GM12875 (cell line): ENCODE results near the gene AFF2.
"Not testable (repeated sequence)": the region's sequence is repeated elsewhere in the genome, so short reads cannot be mapped to it uniquely, and the experiment has no call there.

ENCODE experiments used
- H3K4me3 ChIP-seq: one replicate; pipeline ENCODE4 v1.5.1; 2011; ENCODE audit warnings: low read depth, low read length, control low read depth
- CTCF ChIP-seq: IDR thresholded peaks from 2 replicates; pipeline ENCODE4 v1.5.1; 2011; ENCODE audit warnings: low read depth, mild to moderate bottlenecking, control low read depth, inconsistent platforms, low read length, moderate library complexity, borderline replicate concordance; ENCODE audit not compliant: insufficient read depth

The AFF2 gene

GRCh38 chrX:148659481-148659880 is 159.1 kb downstream of the AFF2 start:
- no peak overlapping the region for H3K4me3 ChIP-seq
- TF ChIP-seq CTCF, result no peak

DNA sequence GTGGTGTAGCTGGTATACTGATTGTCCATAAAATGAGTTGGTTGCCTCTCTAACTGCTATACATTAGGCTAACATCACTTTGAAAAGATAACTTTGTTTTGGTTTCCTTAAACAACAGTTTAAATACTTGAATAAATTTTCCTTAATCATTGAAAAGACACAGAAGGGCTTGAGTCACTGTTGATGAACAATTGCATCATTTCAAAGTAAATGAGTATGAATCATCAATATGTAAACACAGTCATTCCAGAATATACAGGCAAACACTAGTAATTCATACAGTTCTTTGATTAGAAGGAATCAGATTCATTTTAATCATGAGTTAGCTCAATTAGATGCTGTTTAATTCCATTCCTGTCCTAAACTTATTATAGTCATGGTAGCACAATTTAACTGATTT is 160.6 kb downstream of the AFF2 start:
- TF ChIP-seq CTCF, result no peak
- no peak overlapping the region for H3K4me3 ChIP-seq

DNA sequence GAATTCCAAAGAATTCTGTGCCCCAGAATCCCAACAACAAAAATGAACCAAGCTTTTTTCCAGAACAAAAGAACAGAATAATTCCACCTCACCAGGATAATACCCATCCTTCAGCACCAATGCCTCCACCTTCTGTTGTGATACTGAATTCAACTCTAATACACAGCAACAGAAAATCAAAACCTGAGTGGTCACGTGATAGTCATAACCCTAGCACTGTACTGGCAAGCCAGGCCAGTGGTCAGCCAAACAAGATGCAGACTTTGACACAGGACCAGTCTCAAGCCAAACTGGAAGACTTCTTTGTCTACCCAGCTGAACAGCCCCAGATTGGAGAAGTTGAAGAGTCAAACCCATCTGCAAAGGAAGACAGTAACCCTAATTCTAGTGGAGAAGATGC is 161.6 kb downstream of the AFF2 start:
- no peak for TF ChIP-seq CTCF
- no peak overlapping the region for H3K4me3 ChIP-seq

- TF ChIP-seq CTCF, result no peak
- no peak overlapping the region for H3K4me3 ChIP-seq
Observed at GRCh38 chrX:148664171-148664570, 163.8 kb downstream of the AFF2 start.

GRCh38 chrX:148664995-148665394 is 164.6 kb downstream of the AFF2 start:
- H3K4me3 ChIP-seq, result no peak overlapping the region
- TF ChIP-seq CTCF, result no peak

DNA sequence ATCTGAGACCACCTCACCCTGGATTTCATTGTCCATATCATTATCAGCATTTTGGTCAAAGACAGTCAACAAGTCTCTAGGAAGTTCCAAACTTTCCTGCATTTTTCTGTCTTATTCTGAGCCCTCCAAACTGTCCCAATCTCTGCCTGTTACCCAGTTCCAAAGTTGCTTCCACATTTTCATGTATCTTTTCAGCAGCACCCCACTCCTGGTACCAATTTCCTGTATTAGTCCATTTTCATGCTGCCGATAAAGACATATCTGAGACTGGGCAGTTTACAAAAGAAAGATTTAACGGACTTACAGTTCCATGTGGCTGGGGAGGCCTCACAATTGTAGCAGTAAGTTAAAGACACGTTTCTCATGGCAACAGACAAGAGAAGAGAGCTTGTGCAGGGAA is 168.8 kb downstream of the AFF2 start:
- H3K4me3 ChIP-seq, result not testable (repeated sequence)

- H3K4me3 ChIP-seq, result no peak overlapping the region
- TF ChIP-seq CTCF, result no peak
Observed at GRCh38 chrX:148670277-148670676, 169.9 kb downstream of the AFF2 start.

GRCh38 chrX:148672517-148672916 is 172.1 kb downstream of the AFF2 start:
- no peak for TF ChIP-seq CTCF
- no peak overlapping the region for H3K4me3 ChIP-seq
